Activated CD8-positive, alpha-beta T cell treated with anti-CD3 and anti-CD28 coated beads, Interleukin-2, amount 10 ng/mL, durations not matched to agents 7 days and 5 days (primary cell): ENCODE results near the gene RTCA. TPM values are rescaled to one million over a fixed set of nuclear protein-coding genes. Genes with fewer than 3 reads are reported as not detected.
A peak's percentile ranks its signal among the peaks of the same experiment; 100 is the strongest.
"Not testable (repeated sequence)": the region's sequence is repeated elsewhere in the genome, so short reads cannot be mapped to it uniquely, and the experiment has no call there.

Experiments used
- ATAC-seq: fragments of 150-1000 bp; cut with Tn5 transposase; one replicate; pipeline ENCODE4 v1.10.0; 2021; ENCODE audit warnings: moderate library complexity
- CTCF ChIA-PET: fragments of 350-600 bp; sonication (Branson Sonifier 250); formaldehyde crosslinking; loops from one replicate; lab custom pipeline; 2021; ENCODE audit warnings: antibody characterized with exemption; lab: Charles Lee
- POLR2A ChIA-PET: fragments of 350-600 bp; sonication (Branson Sonifier 250); formaldehyde crosslinking; loops from one replicate; lab custom pipeline; 2021; ENCODE audit warnings: antibody characterized with exemption; lab: Charles Lee
- DNase-seq: peaks from one replicate; pipeline ENCODE4 v3.0.0-alpha.2; 2020
- H3K27ac Mint-ChIP-seq: one replicate; pipeline ENCODE4 v1.8.0; 2021; ENCODE audit warnings: mild to moderate bottlenecking, mixed read lengths
- H3K27me3 Mint-ChIP-seq: one replicate; pipeline ENCODE4 v1.8.0; 2021; ENCODE audit warnings: low read depth, mixed read lengths
- H3K36me3 Mint-ChIP-seq: one replicate; pipeline ENCODE4 v1.8.0; 2021; ENCODE audit warnings: low read depth, mixed read lengths
- H3K4me1 Mint-ChIP-seq: one replicate; pipeline ENCODE4 v1.8.0; 2021; ENCODE audit warnings: low read depth, mixed read lengths
- H3K4me3 Mint-ChIP-seq: one replicate; pipeline ENCODE4 v1.8.0; 2021; ENCODE audit warnings: mild to moderate bottlenecking, mixed read lengths
- H3K9me3 Mint-ChIP-seq: one replicate; pipeline ENCODE4 v1.8.0; 2022; ENCODE audit warnings: mixed read lengths; ENCODE audit not compliant: insufficient read depth
- total RNA-seq, 2 experiments: library from RNA; stranded (reverse); gene quantifications; one replicate each; pipeline ENCODE4 v1.2.3, GENCODE V29; 2021

The RTCA gene
- total RNA-seq, 2 experiments from 2014 or later = 51.6 to 51.7 TPM

- Mint-ChIP-seq H3K27me3 (peaks cover 6% of the 10 kb centered on the region), H3K27ac (no peak overlapping the region), H3K4me1 (peaks cover 2% of the 10 kb centered on the region), H3K9me3 (peaks cover 5% of the 10 kb centered on the region), H3K4me3 (no peak overlapping the region), H3K36me3 (peaks cover 2% of the 10 kb centered on the region)
- POLR2A ChIA-PET = no interaction called here
- CTCF ChIA-PET = no interaction called here
- ATAC-seq (no peak), DNase-seq (no peak)
Observed at GRCh38 chr1:100308777-100309176, 42.8 kb downstream of the RTCA start.

GRCh38 chr1:100309863-100310262 is 43.8 kb downstream of the RTCA start:
- H3K9me3 Mint-ChIP-seq = peaks cover 5% of the 10 kb centered on the region
- DNase-seq (no peak), ATAC-seq (no peak)
- ChIA-PET CTCF (no interaction called here), POLR2A (no interaction called here)
- H3K4me3 Mint-ChIP-seq = no peak overlapping the region
- peaks cover 6% of the 10 kb centered on the region for H3K27me3 Mint-ChIP-seq
- H3K27ac Mint-ChIP-seq = no peak overlapping the region
- H3K36me3 Mint-ChIP-seq = peaks cover 2% of the 10 kb centered on the region
- H3K4me1 Mint-ChIP-seq = peaks cover 2% of the 10 kb centered on the region

DNA sequence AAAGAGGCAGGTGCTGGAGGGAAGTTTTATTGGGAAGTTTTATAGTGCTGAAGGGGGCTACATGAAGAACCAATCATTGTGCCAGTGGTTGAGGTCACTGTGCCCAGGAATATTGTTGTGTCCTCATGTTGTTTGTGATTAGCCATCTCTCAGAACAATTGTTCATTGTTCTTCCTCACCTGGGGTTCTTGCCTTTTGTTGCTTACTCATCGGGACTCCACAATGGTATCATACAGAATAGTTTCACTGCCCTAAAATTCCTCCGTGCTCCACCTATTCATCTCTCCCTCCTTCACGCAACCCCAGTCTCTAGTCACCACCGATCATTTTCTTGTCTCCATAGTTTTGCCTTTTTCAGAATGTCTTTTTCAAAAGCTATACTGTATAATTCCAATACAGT is 47.4 kb downstream of the RTCA start:
- ATAC-seq (no peak), DNase-seq (no peak)
- ChIA-PET CTCF (no interaction called here), POLR2A (no interaction called here)
- H3K4me3 Mint-ChIP-seq = no peak overlapping the region
- no peak overlapping the region for H3K27ac Mint-ChIP-seq
- peaks cover 2% of the 10 kb centered on the region for H3K36me3 Mint-ChIP-seq
- peaks cover 8% of the 10 kb centered on the region for H3K9me3 Mint-ChIP-seq
- peaks cover 6% of the 10 kb centered on the region for H3K27me3 Mint-ChIP-seq
- H3K4me1 Mint-ChIP-seq = no peaks in the 10 kb centered on the region

DNA sequence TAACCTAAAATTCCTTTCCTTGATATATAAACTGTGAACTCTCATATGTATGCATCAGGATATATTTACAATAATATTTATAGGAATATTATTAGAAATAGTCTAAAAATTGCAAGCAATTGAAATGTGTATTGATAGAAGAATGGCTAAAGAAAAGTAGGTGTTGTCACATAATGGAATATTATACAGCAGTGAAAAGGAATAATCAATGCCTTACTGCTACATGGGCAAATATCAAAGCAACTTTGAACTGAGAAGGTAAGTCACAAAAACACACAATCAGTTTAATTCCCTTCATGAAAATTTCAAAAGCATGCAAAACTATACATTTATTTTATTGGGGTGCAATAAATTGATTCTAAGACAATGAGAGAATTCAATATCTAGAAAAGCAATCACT is 50.6 kb downstream of the RTCA start:
- Mint-ChIP-seq H3K4me1 (no peaks in the 10 kb centered on the region), H3K36me3 (no peaks in the 10 kb centered on the region), H3K9me3 (peaks cover 16% of the 10 kb centered on the region), H3K4me3 (no peak overlapping the region), H3K27ac (no peak overlapping the region), H3K27me3 (peaks cover 6% of the 10 kb centered on the region)
- CTCF ChIA-PET = no interaction called here
- ATAC-seq (no peak), DNase-seq (no peak)
- POLR2A ChIA-PET = no interaction called here

DNA sequence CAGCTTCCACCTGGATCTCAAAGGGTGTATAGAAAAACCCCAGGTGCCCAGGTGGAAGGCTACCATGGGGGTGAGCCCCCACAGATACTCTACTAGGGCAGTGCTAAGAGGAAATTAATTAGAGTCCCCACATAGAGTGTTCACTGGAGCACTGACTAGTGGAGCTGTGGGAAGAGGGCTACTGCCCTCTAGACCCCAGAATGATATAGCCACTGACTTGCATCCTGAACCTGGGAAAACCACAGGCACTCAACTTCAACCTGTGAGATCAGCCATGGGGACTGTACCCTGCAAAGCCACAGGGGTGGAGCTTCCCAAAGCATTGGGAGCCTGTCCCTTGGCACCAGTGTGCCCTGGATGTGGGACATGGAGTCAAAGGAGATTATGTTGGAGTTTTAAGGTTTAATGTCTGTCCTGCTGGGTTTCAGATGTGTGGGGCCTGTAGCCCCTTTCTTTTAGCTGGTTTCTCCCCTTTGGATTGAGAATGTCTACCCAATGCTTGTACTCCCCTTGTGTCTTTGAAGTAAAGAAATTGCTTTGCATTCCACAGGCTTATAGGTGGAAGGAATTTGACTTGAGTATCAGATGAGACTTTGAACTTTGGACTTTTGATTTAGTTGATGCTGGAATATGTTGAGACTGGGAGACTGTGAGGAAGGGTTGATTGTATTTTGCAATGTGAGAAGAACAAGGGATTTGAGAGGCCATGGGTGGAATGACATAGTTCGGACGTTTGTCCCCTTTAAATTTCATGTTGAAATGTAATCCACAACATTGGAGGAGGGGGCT is 54.5 kb downstream of the RTCA start:
- Mint-ChIP-seq H3K27ac (no peak overlapping the region), H3K4me3 (no peak overlapping the region), H3K4me1 (peaks cover 2% of the 10 kb centered on the region), H3K9me3 (peaks cover 16% of the 10 kb centered on the region), H3K36me3 (no peaks in the 10 kb centered on the region), H3K27me3 (no peaks in the 10 kb centered on the region)
- ChIA-PET POLR2A (no interaction called here), CTCF (no interaction called here)
- DNase-seq (no peak), ATAC-seq (no peak)

DNA sequence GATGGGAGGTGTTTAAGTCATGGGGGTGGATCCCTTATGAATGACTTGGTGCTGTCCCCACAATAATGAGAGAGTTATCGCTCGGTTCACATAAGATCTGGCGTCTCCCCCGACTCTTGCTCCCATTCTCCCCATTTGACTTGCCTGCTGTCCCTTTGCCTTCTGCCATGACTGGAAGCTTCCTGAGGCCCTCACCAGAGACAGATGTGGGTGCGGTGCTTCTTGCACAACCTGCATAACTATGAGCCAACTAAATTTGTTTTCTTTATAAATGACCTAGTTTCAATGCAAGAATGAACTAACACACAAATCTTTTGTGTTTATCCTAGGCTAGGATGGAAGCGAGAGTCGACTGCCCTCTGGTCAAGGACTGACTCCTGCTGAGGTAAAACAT is 55.1 kb downstream of the RTCA start:
- CTCF ChIA-PET = no interaction called here
- Mint-ChIP-seq H3K4me3 (no peak overlapping the region), H3K4me1 (peaks cover 2% of the 10 kb centered on the region), H3K27me3 (no peaks in the 10 kb centered on the region), H3K36me3 (no peaks in the 10 kb centered on the region), H3K9me3 (peaks cover 16% of the 10 kb centered on the region), H3K27ac (no peak overlapping the region)
- POLR2A ChIA-PET = no interaction called here
- no peak for DNase-seq
- no peak for ATAC-seq

DNA sequence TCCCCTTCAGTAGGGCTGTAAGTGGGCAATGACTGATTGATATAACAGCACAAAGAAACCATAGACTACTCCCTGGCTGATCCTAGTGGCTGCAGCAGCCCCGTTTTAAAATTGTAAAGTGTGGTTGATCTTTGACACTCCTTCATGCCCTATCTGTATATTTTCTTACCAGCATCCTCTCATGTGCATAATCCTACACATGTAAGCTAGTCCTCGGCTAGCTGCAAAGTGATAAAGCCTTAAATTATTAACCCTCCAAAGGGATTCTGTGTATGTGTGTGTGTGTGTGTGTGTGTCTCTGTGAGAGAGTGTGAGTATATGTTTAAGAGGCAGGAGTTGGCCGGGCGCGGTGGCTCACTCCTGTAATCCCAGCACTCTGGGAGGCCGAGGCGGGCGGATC is 55.5 kb downstream of the RTCA start:
- H3K27me3 Mint-ChIP-seq = no peaks in the 10 kb centered on the region
- CTCF ChIA-PET = no interaction called here
- H3K36me3 Mint-ChIP-seq = no peaks in the 10 kb centered on the region

DNA sequence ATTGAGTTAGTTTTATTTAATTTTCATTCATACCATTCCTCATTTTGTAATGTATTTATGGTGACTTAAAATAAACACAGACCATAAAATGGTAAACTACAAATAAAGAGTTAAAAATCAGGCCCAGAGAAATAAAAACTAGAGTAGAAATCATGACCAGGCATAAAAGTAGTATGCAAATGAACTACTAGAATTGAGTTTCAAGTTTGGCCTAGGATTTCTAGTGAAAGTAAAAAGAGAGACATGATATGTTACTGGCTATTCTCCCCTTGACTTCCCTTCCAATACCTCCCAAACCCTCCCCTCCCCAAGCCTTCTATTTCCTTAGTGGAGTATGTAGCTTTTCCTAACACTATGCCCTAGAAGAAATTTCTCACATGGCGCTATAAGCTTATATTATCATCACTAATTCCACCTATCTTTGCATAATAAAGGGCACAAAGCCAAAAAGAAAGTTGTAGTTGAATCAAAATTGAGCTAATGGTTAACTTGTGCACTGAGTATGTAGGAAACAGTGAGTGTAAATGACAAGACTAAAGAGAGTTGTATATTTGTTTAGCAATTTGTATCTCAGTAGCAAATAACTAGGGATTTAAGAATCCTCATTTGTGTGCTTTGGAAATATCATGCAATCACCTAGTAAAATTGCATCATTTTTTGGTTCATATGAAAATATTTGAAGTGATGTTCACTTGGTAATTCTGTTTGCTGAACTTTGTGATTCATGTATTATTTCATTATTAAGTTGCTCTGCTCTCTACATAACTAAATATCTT is 56.6 kb downstream of the RTCA start:
- no peak for ATAC-seq
- no peaks in the 10 kb centered on the region for H3K27me3 Mint-ChIP-seq
- no peak overlapping the region for H3K27ac Mint-ChIP-seq
- CTCF ChIA-PET = no interaction called here
- H3K4me1 Mint-ChIP-seq = peaks cover 2% of the 10 kb centered on the region
- no peaks in the 10 kb centered on the region for H3K36me3 Mint-ChIP-seq
- DNase-seq = no peak
- POLR2A ChIA-PET = no interaction called here
- peaks cover 16% of the 10 kb centered on the region for H3K9me3 Mint-ChIP-seq
- H3K4me3 Mint-ChIP-seq = no peak overlapping the region

More for the DNA sequence above, 55.5 kb downstream of the RTCA start:
- Mint-ChIP-seq H3K4me3 (no peak overlapping the region), H3K4me1 (peaks cover 2% of the 10 kb centered on the region), H3K9me3 (peaks cover 16% of the 10 kb centered on the region), H3K27ac (no peak overlapping the region)
- DNase-seq = no peak
- POLR2A ChIA-PET = no interaction called here
- no peak for ATAC-seq

- Mint-ChIP-seq H3K4me3 (no peak overlapping the region), H3K4me1 (peaks cover 2% of the 10 kb centered on the region), H3K27me3 (no peaks in the 10 kb centered on the region), H3K36me3 (no peaks in the 10 kb centered on the region), H3K9me3 (peaks cover 14% of the 10 kb centered on the region), H3K27ac (no peak overlapping the region)
- ChIA-PET CTCF (interaction anchor here (1.7 kb wide), 1 partner anchor 136 kb away, joined by 4 read pairs; no protein-coding TSS in a partner anchor), POLR2A (no interaction called here)
- ATAC-seq = no peak
- no peak for DNase-seq
Observed at GRCh38 chr1:100323419-100324106, 57.5 kb downstream of the RTCA start.

DNA sequence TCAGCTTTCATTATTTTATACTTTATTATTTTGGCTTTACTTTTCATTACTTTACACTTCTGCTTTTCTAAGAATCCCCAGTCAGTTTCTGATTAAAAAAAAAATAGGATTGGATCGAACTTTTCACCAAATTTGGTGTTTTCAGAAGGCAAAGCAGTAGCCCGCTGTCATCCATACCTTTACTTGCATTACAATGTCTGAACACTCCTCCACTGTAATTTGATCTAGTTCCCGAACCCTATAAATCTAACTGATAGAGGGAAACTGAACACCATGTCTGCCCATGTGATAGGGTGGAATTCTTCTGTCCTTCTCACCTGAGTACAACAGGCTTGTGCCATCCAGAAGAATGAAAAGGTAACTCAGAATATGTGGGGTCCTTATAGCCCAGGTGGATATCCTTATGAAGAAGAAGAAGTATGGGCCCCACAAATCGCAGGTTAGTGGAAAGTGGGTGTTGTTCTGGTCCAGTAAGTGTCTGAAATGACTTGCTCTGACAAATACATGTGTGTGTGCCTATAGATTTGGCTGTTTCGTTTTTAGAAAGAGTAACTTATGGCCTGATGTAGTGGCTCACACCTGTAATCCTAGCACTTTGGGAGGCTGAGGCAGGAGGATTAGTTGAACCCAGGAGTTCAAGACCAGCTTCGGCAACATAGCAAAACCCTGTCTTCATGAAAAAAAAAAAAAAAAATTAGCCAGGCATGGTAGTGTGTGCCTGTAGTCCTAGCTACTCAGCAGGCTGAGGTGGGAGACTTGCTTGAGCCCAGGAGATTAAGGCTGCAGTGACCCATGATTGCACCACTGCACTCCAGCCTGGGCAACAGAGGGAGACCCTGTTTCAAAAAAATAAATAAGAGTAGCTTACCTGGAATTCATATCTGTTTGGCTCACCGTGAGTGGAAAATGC is 59.7 kb downstream of the RTCA start:
- CTCF ChIA-PET = no interaction called here
- DNase-seq = peak; percentile 10
- H3K27me3 Mint-ChIP-seq = no peaks in the 10 kb centered on the region

DNA sequence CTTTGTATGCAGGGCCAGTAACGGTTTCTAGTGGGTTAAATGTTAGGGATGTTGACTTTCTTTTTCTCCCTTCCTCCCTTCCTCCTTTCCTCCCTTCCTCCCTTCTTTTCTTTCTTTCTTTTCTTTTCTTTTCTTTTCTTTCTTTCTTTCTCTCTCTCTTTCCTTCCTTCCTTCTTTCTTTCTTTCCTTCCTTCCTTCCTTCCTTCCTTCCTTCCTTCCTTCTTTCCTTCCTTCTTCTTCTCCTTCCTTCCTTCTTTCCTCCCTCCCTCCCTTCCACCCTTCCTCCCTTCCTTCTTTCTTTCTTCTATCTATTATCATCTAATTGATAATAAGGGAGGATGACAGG is 60.3 kb downstream of the RTCA start:
- H3K27ac Mint-ChIP-seq, H3K9me3 Mint-ChIP-seq, CTCF ChIA-PET: not testable (repeated sequence)

More for the DNA sequence above, 59.7 kb downstream of the RTCA start:
- H3K27ac Mint-ChIP-seq = no peak overlapping the region
- no peak for ATAC-seq
- no peak overlapping the region for H3K4me3 Mint-ChIP-seq
- peaks cover 6% of the 10 kb centered on the region for H3K9me3 Mint-ChIP-seq
- no peaks in the 10 kb centered on the region for H3K36me3 Mint-ChIP-seq
- H3K4me1 Mint-ChIP-seq = peaks cover 2% of the 10 kb centered on the region
- POLR2A ChIA-PET = no interaction called here

More for the DNA sequence above, 60.3 kb downstream of the RTCA start:
- DNase-seq, ATAC-seq, H3K36me3 Mint-ChIP-seq, H3K4me3 Mint-ChIP-seq, POLR2A ChIA-PET, H3K27me3 Mint-ChIP-seq, H3K4me1 Mint-ChIP-seq: not testable (repeated sequence)
